A549 treated with dexamethasone at 1 μM for 4 hours (cell line): ENCODE data around the gene PTH2R. TPM values are rescaled to one million over a fixed set of nuclear protein-coding genes. Genes with fewer than 3 reads are reported as not detected.

ENCODE experiments used
- total RNA-seq: library from RNA; stranded (reverse); fragments of 200-300 nt; extraction: Qiagen RNA extraction; gene quantifications from 5 replicates; pipeline ENCODE4 v1.2.3, GENCODE V29; 2022

PTH2R gene, protein sequence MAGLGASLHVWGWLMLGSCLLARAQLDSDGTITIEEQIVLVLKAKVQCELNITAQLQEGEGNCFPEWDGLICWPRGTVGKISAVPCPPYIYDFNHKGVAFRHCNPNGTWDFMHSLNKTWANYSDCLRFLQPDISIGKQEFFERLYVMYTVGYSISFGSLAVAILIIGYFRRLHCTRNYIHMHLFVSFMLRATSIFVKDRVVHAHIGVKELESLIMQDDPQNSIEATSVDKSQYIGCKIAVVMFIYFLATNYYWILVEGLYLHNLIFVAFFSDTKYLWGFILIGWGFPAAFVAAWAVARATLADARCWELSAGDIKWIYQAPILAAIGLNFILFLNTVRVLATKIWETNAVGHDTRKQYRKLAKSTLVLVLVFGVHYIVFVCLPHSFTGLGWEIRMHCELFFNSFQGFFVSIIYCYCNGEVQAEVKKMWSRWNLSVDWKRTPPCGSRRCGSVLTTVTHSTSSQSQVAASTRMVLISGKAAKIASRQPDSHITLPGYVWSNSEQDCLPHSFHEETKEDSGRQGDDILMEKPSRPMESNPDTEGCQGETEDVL
- not detected in 5 replicates for total RNA-seq

DNA sequence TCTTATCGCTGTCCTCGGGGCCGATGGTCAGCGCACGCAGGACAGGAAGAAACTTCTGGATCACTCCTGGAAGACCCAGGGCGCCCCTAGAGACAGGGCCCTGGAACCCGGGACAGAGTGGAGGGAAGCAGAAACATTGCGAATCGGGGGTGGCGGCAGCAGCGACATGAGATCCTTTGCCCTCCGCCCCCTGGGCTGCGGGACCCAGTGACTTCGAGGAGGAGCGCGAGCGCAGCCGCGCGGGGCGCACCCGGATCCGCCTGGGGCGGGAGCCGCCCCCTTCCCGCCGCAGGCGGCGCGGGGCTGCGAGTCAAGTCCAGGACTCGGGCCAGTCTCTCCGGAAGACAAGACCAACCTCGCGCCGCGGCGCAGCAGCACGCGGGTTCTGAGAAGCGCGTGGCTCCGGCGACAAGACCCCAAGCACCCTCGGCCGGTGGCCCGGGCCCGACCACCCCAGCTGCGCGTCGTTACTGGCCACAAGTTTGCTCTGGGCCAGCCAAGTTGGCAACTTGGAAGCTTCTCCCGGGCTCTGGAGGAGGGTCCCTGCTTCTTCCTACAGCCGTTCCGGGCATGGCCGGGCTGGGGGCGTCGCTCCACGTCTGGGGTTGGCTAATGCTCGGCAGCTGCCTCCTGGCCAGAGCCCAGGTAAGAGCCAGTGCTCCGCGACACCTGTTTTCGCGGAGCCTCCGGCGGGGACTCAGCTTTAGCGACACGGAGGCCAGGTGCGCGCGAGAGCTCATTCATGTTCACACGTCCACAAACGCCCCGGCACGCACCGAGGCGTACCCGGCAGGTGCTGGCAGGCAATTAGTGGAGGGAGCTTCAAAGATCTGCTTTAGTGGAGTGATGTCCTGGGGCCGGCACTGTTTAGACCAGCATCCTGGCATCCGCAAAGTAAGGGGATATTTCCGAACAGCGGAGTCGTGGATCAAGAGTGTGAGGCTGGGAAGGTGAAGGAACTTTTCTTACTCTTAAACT lies at the start of gene PTH2R:
Gene PTH2R, plus strand, starts transcription at position 319 of the 978 bp plus-strand sequence. Its CDS starts 252 bp downstream, at position 571.

Other genes with a start within 250 kb of the PTH2R start
- not detected in 5 replicates for gene CRYGA, start 243.2 kb upstream of the PTH2R start, total RNA-seq
- not detected in 5 replicates for gene C2orf80, start 216.8 kb upstream of the PTH2R start, total RNA-seq
- gene IDH1, start 151.7 kb upstream of the PTH2R start, total RNA-seq, result 79.0 to 98.1 TPM (median 87.2 TPM) in 5 replicates
- 4.6 to 9.3 TPM (median 7.4 TPM) in 5 replicates for gene PIKFYVE, start 140.5 kb upstream of the PTH2R start, total RNA-seq